H1 (cell line): Measurements from ENCODE around the gene NDUFAF8. TPM values are rescaled to one million over a fixed set of nuclear protein-coding genes. Genes with fewer than 3 reads are reported as not detected.

ENCODE experiments used
- USF2 ChIP-seq: IDR thresholded peaks from 2 replicates; pipeline ENCODE4 v1.6.1; 2011; ENCODE audit warnings: low read length, improper control_type of control experiment
- polyA plus RNA-seq, 7 experiments: library from polyadenylated mRNA; depleted of rRNA in 3 of 7; stranded (reverse) in 5 of 7; unstranded in 2 of 7; fragments of >200 nt in 5 of 7; fragments of 200-250 nt in 2 of 7; gene quantifications; 1 replicate in 5 of 7; 2 replicates in 1 of 7; 4 replicates in 1 of 7; pipeline versions ENCODE4 v1.2.1 to v1.2.3, GENCODE V29; 2011 to 2013; ENCODE audit warnings: missing spikeins in 2 of 7, mixed read lengths in 2 of 7
- total RNA-seq: library from RNA; stranded (reverse); fragmentation: NEBNext Ultra II Directional; extraction: Animal tissue kit (Norgen Biotek cat#: 25700); gene quantifications from 2 replicates; pipeline ENCODE4 v1.2.1, GENCODE V29; 2021

NDUFAF8 gene
- total and polyA plus RNA-seq, 2 of the 8 experiments (the other 6 are each of a cell fraction or from before 2014, with no cell fraction given) = 48.9 to 91.1 TPM

- no peak for TF ChIP-seq USF2
Observed at GRCh38 chr17:81277946-81278693, 39.0 kb downstream of the NDUFAF8 start (continued).
